ENCODE measurements around the gene MICAL2.

The MICAL2 gene

GRCh38 chr11:12298610-12299009 lies 188.2 kb downstream of the MICAL2 start:
- DNase-seq (ENCODE audit: low spot score), result no peak
- no peak for FAIRE-seq

DNA sequence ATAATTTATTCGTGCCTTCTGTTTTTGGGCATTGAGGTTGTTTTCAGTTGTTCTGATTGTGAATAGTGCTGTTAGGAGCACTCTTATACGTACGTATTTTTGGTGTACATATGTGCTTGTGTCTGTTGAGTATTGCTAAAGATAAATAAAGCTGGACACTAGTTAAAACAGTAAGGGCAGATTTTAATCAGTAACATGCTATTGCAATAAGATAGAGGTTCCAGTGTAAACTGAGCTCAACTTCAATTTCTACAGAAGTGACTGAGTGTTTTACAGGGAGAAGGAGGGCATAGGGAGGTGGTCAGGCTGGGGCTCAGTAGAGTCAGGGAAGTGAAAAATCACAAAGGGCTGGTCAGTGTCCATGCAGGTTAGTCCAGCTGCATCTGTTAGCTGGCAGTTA lies 191.0 kb downstream of the MICAL2 start:
- no peak for DNase-seq (ENCODE audit: low spot score)
- no peak for FAIRE-seq

DNA sequence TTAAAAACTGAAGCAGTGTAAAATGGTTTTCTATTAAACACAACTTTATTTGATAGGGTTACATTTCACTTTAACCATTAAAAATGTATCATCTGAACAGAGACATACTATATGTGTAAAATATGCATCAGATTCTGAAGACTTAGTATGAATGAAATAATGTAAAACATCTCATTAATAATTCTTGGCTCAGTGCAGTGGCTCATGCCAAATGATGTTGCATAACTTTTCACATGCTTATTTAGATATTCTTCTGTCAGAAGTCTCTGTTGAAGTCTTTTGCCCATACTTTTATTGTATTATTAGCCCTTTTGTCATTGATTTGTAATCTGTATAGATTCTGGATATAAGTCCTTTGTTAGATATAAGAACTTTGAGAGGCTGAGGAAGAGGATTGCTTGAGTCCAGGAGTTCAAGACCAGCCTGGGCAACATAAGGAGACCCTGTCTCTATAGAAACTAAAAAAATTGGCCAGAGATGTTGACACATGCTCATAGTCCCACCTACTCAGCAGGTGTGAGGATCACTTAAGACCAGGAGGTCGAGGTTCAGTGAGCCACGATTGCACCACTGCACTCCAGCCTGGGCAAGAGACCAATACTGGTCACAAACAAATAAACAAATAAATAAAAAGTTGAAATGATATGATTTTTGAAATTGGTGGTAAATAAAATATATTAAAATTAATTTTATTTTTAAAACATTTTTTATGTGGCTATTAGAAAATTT lies 193.2 kb downstream of the MICAL2 start:
- DNase-seq (ENCODE audit: low spot score) (no peak), FAIRE-seq (no peak)

DNA sequence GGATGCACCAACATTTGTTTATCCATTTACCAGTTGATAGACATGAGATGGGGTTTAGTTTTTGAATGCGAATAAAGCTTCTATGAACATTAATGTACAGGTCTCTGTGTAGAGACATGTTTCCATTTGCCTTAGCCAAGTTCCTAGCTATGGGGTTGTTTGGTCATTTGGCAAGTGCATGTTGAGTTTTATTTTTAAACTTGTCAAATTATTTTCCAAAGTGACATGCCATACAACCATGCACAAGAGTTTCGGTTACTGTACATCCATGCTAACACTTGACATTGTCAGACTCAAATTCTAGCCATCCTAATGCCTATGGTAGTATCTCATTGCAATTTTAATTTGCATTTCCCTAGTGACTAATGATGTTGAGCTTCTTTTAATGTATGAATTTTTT lies 196.4 kb downstream of the MICAL2 start:
- DNase-seq (ENCODE audit: low spot score), result no peak
- no peak for FAIRE-seq

- FAIRE-seq (no peak), DNase-seq (ENCODE audit: low spot score) (no peak)
These were observed 201.7 kb downstream of the MICAL2 start for GRCh38 chr11:12312132-12312531.

Measured in RCC 7860 (cell line).